Measurements from ENCODE around the gene ADGRB2.

The ADGRB2 gene

DNA sequence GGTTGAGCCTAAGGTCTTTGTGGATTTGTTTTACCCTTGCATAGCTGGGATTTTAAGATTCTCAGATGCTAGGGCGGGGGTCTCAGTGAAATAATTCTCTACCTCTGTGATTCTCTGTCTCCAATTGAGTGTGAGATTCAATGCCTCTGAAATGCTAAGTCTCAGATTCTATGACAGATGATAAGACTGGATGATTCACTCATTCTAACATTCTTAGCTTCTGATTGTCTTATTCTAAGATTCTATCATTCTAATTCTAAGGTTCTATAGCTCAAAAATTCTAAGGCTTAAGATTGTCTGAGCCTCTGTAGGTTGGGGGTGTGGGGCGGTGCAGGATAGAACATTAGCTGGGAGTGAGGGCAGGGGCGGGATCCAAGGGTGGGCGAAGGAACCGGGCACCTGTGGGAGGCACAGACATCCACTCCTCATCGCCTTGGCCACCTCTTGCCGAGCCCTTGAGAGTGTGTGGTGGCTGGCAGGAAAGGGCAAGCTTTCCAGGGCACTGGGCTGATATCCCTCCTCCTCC is 29.5 kb downstream of the ADGRB2 start:
- H3K27ac ChIP-seq, result no peak overlapping the region
- no peaks in the 10 kb centered on the region for H3K4me1 ChIP-seq
- intact Hi-C loops (cut with DNase I; ENCODE audit: low total_unique reads), result no loop called here
- no peaks in the 10 kb centered on the region for H3K27me3 ChIP-seq
- H3K9me3 ChIP-seq, result no peaks in the 10 kb centered on the region
- no peak for DNase-seq
- TF ChIP-seq CTCF (IDR thresholded peaks at IDR 0.05), result no peak
- no peak overlapping the region for H3K4me3 ChIP-seq
- H3K36me3 ChIP-seq, result no peaks in the 10 kb centered on the region

DNA sequence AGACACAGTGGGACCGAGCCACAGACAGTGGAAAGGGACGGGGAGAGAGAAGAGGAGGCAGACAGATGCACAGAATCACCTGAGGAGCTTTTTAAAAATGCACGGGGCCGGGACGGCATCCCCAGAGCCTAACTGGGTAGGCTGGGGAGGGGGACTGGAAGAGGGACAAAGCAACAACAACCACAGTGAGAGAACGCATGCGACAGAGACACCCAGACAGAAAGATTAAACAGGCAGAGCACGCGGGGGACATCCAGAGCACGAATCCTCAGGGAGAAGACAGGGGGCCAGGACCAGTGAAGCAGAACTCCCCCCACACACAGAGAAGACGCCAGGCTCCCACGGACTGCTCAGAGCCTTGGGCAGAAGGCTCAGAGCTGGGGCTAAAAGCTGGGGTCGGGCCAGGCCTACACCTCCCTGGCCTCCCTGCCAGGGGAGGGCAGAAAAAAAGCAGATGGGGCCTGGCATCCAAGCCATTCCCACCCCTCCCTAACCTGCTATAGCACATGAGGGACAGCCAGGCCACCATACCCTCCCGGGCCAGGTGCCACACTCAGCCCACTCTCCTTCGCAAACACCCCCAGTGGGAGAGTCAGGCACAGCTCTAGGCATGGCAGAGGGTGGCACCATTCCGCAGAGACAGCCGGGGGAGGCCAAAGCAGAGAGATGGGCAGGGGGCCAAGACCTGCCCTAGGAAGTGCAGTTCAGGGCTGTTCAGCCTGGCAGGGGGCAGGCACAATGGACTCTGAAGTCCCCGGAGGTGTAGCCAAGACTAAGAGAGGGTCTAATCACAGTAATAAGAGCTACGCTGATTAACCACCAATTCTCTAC is 30.5 kb downstream of the ADGRB2 start:
- intact Hi-C loops (cut with DNase I; ENCODE audit: low total_unique reads), result no loop called here
- no peak overlapping the region for H3K27ac ChIP-seq
- H3K36me3 ChIP-seq, result no peaks in the 10 kb centered on the region
- no peak for TF ChIP-seq CTCF (IDR thresholded peaks at IDR 0.05)
- H3K9me3 ChIP-seq, result no peaks in the 10 kb centered on the region
- H3K4me3 ChIP-seq, result no peak overlapping the region
- no peaks in the 10 kb centered on the region for H3K4me1 ChIP-seq
- H3K27me3 ChIP-seq, result no peaks in the 10 kb centered on the region
- no peak for DNase-seq

DNA sequence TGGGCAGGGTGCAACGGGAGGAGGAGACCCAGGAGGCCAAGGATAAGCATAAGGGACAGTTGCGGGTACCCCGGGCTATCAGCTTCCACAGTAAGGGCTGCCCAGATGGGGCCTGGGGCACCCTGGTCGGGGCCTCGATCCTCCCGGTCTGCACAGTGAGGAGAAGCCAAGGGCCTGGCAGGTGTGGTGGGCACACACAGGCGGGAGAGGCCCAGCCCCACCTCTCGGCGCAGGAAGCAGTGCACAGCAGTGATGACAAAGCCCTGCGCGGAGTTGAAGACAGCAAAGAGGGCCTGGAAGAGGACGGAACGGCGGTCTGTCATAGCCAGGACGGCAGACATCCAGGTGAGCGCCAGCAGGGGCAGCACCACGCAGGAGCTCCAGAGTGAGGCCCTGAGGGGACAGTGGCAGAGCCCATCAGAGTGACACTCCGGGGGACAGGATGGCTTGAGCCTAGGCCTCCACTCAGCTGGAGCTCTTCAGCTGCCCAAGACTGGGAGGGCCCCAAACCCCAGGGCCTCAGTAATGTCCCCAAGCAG is 31.3 kb downstream of the ADGRB2 start:
- intact Hi-C loops (cut with DNase I; ENCODE audit: low total_unique reads), result no loop called here
- no peak overlapping the region for H3K27ac ChIP-seq
- DNase-seq, result no peak
- no peaks in the 10 kb centered on the region for H3K27me3 ChIP-seq
- H3K9me3 ChIP-seq, result no peaks in the 10 kb centered on the region
- H3K36me3 ChIP-seq, result no peaks in the 10 kb centered on the region
- no peak for TF ChIP-seq CTCF (IDR thresholded peaks at IDR 0.05)
- no peak overlapping the region for H3K4me3 ChIP-seq
- H3K4me1 ChIP-seq, result no peaks in the 10 kb centered on the region

- no peaks in the 10 kb centered on the region for H3K36me3 ChIP-seq
- intact Hi-C loops (cut with DNase I; ENCODE audit: low total_unique reads), result no loop called here
- TF ChIP-seq CTCF (IDR thresholded peaks at IDR 0.05), result no peak
- H3K27me3 ChIP-seq, result no peaks in the 10 kb centered on the region
- DNase-seq, result no peak
- H3K27ac ChIP-seq, result no peak overlapping the region
- H3K4me1 ChIP-seq, result no peaks in the 10 kb centered on the region
- no peak overlapping the region for H3K4me3 ChIP-seq
- H3K9me3 ChIP-seq, result no peaks in the 10 kb centered on the region
Measured at GRCh38 chr1:31732343-31732742, 31.8 kb downstream of the ADGRB2 start.

DNA sequence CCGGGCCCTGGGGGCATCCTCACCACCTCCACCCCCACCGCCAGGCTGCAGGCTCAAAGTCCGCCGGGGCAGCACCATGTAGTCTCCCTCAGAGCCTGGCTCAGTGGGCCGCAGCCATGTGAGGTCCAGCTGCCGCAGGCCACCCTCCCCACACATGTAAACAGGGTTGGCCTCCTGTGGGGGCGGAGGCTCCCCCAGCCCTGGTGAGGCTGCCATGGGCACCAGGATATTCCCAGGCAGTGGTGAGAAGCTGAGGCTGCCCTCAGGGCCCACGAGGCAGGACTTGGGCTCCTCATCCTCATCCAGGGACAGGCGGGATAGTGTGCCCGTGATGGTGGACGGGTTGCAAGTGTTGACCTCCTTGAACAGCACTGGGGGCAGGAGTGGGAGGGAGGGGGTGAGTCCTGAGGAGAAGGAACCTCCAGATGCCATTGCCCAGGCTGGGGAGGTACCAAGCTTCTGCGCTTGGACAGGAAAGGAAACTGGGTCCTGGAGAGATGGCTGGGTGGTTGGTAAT is 33.0 kb downstream of the ADGRB2 start:
- no peaks in the 10 kb centered on the region for H3K27me3 ChIP-seq
- no peak for TF ChIP-seq CTCF (IDR thresholded peaks at IDR 0.05)
- no peaks in the 10 kb centered on the region for H3K36me3 ChIP-seq
- no peaks in the 10 kb centered on the region for H3K4me1 ChIP-seq
- no peak overlapping the region for H3K27ac ChIP-seq
- DNase-seq, result no peak
- intact Hi-C loops (cut with DNase I; ENCODE audit: low total_unique reads), result no loop called here
- no peak overlapping the region for H3K4me3 ChIP-seq
- no peaks in the 10 kb centered on the region for H3K9me3 ChIP-seq

Measured in tibial artery (tissue), 4 donors.